22Rv1 (cell line): ENCODE results near the gene HIRA.

ENCODE experiments used
- ZFX ChIP-seq: fragments of 450-650 bp; IDR thresholded peaks from 2 replicates; pipeline ENCODE4 v1.6.1; 2017; ENCODE audit warnings: antibody characterized with exemption, borderline replicate concordance
- TF ChIP-seq, protein P1 (sequence below): fragments of 450-650 bp; IDR thresholded peaks from 2 replicates; pipeline ENCODE4 v1.5.1; 2017; ENCODE audit warnings: mild to moderate bottlenecking

DNA sequence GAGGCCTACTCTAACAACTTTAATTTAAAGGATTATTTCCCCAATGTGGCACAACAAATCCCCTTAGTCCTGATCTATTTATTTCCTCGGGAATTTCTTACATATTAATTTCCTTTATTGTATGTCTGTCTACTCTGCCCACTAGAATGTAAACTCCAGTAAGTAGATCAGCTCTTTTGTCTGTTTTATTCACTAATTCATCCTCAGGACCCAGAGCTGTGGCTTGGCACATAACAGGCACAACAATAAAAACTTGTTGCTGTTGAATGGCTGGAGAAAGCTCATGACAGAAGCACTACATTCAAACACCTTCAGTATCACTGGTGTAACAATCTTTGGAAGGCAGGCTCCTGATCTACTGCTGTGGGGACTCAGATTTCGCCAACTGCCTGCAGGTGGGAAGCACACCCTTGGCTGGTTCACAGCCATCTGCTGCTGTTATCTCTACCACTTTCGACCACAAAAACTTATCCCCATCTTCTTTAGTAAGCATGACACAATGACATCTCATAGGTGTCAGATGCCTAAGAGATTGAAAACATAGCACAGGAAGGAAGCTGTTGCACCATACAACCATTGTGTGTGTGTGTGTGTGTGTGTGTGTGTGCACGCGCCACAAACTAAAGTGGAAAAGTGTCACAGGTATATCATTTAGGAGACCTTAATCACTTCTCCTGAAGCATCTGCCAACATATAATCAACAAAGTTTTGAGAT is 11.9 kb downstream of the HIRA start:
- TF ChIP-seq, protein P1, sequence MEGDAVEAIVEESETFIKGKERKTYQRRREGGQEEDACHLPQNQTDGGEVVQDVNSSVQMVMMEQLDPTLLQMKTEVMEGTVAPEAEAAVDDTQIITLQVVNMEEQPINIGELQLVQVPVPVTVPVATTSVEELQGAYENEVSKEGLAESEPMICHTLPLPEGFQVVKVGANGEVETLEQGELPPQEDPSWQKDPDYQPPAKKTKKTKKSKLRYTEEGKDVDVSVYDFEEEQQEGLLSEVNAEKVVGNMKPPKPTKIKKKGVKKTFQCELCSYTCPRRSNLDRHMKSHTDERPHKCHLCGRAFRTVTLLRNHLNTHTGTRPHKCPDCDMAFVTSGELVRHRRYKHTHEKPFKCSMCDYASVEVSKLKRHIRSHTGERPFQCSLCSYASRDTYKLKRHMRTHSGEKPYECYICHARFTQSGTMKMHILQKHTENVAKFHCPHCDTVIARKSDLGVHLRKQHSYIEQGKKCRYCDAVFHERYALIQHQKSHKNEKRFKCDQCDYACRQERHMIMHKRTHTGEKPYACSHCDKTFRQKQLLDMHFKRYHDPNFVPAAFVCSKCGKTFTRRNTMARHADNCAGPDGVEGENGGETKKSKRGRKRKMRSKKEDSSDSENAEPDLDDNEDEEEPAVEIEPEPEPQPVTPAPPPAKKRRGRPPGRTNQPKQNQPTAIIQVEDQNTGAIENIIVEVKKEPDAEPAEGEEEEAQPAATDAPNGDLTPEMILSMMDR = no peak
- no peak for TF ChIP-seq ZFX
